Smooth muscle cell (in vitro differentiated cells): ENCODE results near the gene EGR1. TPM values are rescaled to one million over a fixed set of nuclear protein-coding genes. Genes with fewer than 3 reads are reported as not detected.
"Not testable (repeated sequence)": the region's sequence is repeated elsewhere in the genome, so short reads cannot be mapped to it uniquely, and the experiment has no call there.

Source experiments
- DNase-seq: peaks from one replicate; lab custom pipeline; 2025; ENCODE audit not compliant: unreplicated experiment; lab: John Stamatoyannopoulos, UW
- H2AFZ ChIP-seq: fragments of 200-600 bp; sonication (generic); 2 replicates; pipeline ENCODE4 v1.6.0; 2016; ENCODE audit warnings: antibody characterized with exemption, low read depth, mild to moderate bottlenecking
- H3F3A ChIP-seq: fragments of 200-600 bp; sonication (generic); 2 replicates; pipeline ENCODE4 v1.6.0; 2017; ENCODE audit warnings: antibody characterized with exemption, low read depth
- H3K27ac ChIP-seq: fragments of 200-600 bp; sonication (generic); 2 replicates; pipeline ENCODE4 v1.5.1; 2016; ENCODE audit warnings: low read depth, mild to moderate bottlenecking
- H3K27me3 ChIP-seq: fragments of 200-600 bp; sonication (generic); 2 replicates; pipeline ENCODE4 v1.6.1; 2016; ENCODE audit warnings: low read depth, mild to moderate bottlenecking
- H3K36me3 ChIP-seq: fragments of 200-600 bp; sonication (generic); 2 replicates; pipeline ENCODE4 v1.5.1; 2016; ENCODE audit warnings: low read depth
- H3K4me1 ChIP-seq: fragments of 200-600 bp; sonication (generic); 2 replicates; pipeline ENCODE4 v1.5.1; 2016; ENCODE audit warnings: low read depth
- H3K4me2 ChIP-seq: fragments of 200-600 bp; sonication (generic); 2 replicates; pipeline ENCODE4 v1.6.0; 2016; ENCODE audit warnings: mild to moderate bottlenecking
- H3K4me3 ChIP-seq: fragments of 200-600 bp; sonication (generic); 2 replicates; pipeline ENCODE4 v1.5.1; 2016; ENCODE audit warnings: mild to moderate bottlenecking
- H3K79me2 ChIP-seq: fragments of 200-600 bp; sonication (generic); 2 replicates; pipeline ENCODE4 v1.6.0; 2016; ENCODE audit warnings: low read depth, mild to moderate bottlenecking
- H3K9ac ChIP-seq: fragments of 200-600 bp; sonication (generic); 2 replicates; pipeline ENCODE4 v1.6.0; 2016; ENCODE audit warnings: low read depth
- H3K9me3 ChIP-seq: fragments of 200-600 bp; sonication (generic); replicated peaks from 2 replicates; pipeline ENCODE4 v1.5.1; 2016; ENCODE audit warnings: low read depth
- H4K20me1 ChIP-seq: fragments of 200-600 bp; sonication (generic); 2 replicates; pipeline ENCODE4 v1.6.0; 2016; ENCODE audit warnings: low read depth
- CTCF ChIP-seq: fragments of 200-600 bp; sonication (generic); IDR thresholded peaks from 2 replicates; pipeline ENCODE4 v1.5.1; 2017; ENCODE audit warnings: borderline replicate concordance, mild to moderate bottlenecking, antibody characterized with exemption; ENCODE audit not compliant: insufficient read depth, poor library complexity, severe bottlenecking
- WGBS: methylation state at CpG from one replicate; pipeline ENCODE4 v1.1.7; 2016; ENCODE audit warnings: low lambda C conversion rate; 5-methylcytosine and 5-hydroxymethylcytosine counted together
- polyA plus RNA-seq: library from polyadenylated mRNA; unstranded; fragments of >200 nt; fragmentation: Nextera tagmentation; extraction: Ambion mirVana; gene quantifications from 2 replicates; pipeline ENCODE4 v1.2.1, GENCODE V29; 2016
- total RNA-seq: library from RNA; depleted of rRNA; stranded (reverse); fragments of >200 nt; gene quantifications from 2 replicates; pipeline ENCODE4 v1.2.3, GENCODE V29; 2014

The EGR1 gene
- total and polyA plus RNA-seq, 2 experiments from 2014 or later = 250 to 1,110 TPM

GRCh38 chr5:138503487-138504270, 38.4 kb downstream of the EGR1 start:
- H3K36me3 ChIP-seq = peaks cover 7% of the 10 kb centered on the region
- H3K4me3 ChIP-seq = no peak overlapping the region
- H3F3A ChIP-seq = peaks cover 16% of the 10 kb centered on the region
- H3K27me3 ChIP-seq = no peaks in the 10 kb centered on the region
- no peak overlapping the region for H2AFZ ChIP-seq
- H3K4me2 ChIP-seq = no peak overlapping the region
- no peaks in the 10 kb centered on the region for H4K20me1 ChIP-seq
- H3K27ac ChIP-seq = no peak overlapping the region
- peak; percentile 54 for TF ChIP-seq CTCF
- H3K4me1 ChIP-seq = no peaks in the 10 kb centered on the region
- DNase-seq = no peak
- H3K79me2 ChIP-seq = no peaks in the 10 kb centered on the region
- 36% methylated on average over 6 of the region's 6 CpGs for WGBS
- no peaks in the 10 kb centered on the region for H3K9me3 ChIP-seq
- H3K9ac ChIP-seq = no peak overlapping the region

- WGBS = 78% methylated on average over 4 of the region's 4 CpGs
Observed at GRCh38 chr5:138504799-138505198, 39.5 kb downstream of the EGR1 start.

GRCh38 chr5:138506370-138507306, 41.4 kb downstream of the EGR1 start:
- H3K4me1 ChIP-seq = no peaks in the 10 kb centered on the region
- H3K9ac ChIP-seq = no peak overlapping the region
- 91% methylated on average over 10 of the region's 10 CpGs for WGBS

More at GRCh38 chr5:138504799-138505198, 39.5 kb downstream of the EGR1 start:
- H4K20me1 ChIP-seq = no peaks in the 10 kb centered on the region
- H3K9ac ChIP-seq = no peak overlapping the region
- H3K4me1 ChIP-seq = no peaks in the 10 kb centered on the region
- H2AFZ ChIP-seq = no peak overlapping the region
- H3F3A ChIP-seq = peaks cover 16% of the 10 kb centered on the region
- H3K4me3 ChIP-seq = no peak overlapping the region
- H3K4me2 ChIP-seq = no peak overlapping the region
- no peak overlapping the region for H3K27ac ChIP-seq
- H3K9me3 ChIP-seq = no peaks in the 10 kb centered on the region
- TF ChIP-seq CTCF = no peak
- DNase-seq = no peak
- peaks cover 7% of the 10 kb centered on the region for H3K36me3 ChIP-seq
- no peaks in the 10 kb centered on the region for H3K27me3 ChIP-seq
- H3K79me2 ChIP-seq = no peaks in the 10 kb centered on the region

GRCh38 chr5:138507485-138507884, 42.2 kb downstream of the EGR1 start:
- H3K27me3 ChIP-seq, DNase-seq, H3K9me3 ChIP-seq, H2AFZ ChIP-seq, H3K4me1 ChIP-seq, H3K27ac ChIP-seq, H3K79me2 ChIP-seq, H3K4me2 ChIP-seq, H3K9ac ChIP-seq, H3K4me3 ChIP-seq: not testable (repeated sequence)
- peaks cover 10% of the 10 kb centered on the region for H4K20me1 ChIP-seq
- H3K36me3 ChIP-seq = peaks cover 15% of the 10 kb centered on the region
- WGBS = 88% methylated on average over 8 of the region's 8 CpGs
- peaks cover 18% of the 10 kb centered on the region for H3F3A ChIP-seq

More at GRCh38 chr5:138506370-138507306, 41.4 kb downstream of the EGR1 start:
- Histone ChIP-seq H3K4me2 (no peak overlapping the region), H3K36me3 (peaks cover 12% of the 10 kb centered on the region), H3K27me3 (no peaks in the 10 kb centered on the region), H2AFZ (no peak overlapping the region), H4K20me1 (peaks cover 4% of the 10 kb centered on the region), H3F3A (peaks cover 16% of the 10 kb centered on the region), H3K79me2 (no peaks in the 10 kb centered on the region), H3K9me3 (no peaks in the 10 kb centered on the region), H3K27ac (no peak overlapping the region), H3K4me3 (no peak overlapping the region)
- no peak for DNase-seq
- no peak for TF ChIP-seq CTCF
